ENCODE results near the gene TNPO3.
"Not testable (repeated sequence)": the region's sequence is repeated elsewhere in the genome, so short reads cannot be mapped to it uniquely, and the experiment has no call there.

DNA sequence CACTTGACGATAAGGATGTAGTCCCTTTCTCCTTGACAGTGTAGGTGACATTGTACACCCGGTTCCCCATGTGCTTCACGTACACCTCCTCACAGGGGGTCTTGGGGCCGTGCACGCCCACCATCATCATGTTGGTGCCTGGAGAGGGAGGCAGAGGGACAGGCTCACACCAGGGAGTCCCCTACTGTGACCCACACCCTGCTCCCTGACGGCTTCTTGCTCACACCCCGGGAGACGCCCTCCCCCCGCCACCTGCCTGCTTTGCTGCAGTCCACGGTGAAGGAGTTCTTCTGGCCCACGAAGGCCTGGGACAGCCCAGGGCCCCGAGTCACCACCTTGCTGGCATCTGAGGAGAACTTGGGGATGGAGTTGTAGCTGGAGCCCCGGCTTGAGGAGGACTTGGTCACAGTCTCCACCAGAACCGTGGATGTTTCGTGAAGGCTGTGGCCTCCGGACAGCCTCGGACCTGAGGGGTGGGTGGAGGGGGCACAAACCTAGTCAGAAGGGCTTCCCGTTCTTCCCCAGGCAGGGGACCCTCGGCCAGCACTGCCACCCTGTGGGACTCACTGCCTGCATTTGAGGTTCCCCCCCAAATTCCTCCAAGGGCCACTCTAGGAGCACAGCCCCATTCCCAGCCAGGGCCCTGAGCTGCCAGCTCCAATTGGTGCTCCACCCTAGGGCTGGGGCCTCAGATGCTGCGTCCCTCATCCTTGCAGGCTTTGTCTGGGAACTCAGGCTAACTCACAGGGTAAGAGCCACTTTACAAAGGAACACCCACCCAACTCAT lies 142.0 kb downstream of the TNPO3 start:
- TF ChIP-seq POLR2A (IDR thresholded peaks at IDR 0.05) = not testable (repeated sequence)
- TF ChIP-seq, protein P1, sequence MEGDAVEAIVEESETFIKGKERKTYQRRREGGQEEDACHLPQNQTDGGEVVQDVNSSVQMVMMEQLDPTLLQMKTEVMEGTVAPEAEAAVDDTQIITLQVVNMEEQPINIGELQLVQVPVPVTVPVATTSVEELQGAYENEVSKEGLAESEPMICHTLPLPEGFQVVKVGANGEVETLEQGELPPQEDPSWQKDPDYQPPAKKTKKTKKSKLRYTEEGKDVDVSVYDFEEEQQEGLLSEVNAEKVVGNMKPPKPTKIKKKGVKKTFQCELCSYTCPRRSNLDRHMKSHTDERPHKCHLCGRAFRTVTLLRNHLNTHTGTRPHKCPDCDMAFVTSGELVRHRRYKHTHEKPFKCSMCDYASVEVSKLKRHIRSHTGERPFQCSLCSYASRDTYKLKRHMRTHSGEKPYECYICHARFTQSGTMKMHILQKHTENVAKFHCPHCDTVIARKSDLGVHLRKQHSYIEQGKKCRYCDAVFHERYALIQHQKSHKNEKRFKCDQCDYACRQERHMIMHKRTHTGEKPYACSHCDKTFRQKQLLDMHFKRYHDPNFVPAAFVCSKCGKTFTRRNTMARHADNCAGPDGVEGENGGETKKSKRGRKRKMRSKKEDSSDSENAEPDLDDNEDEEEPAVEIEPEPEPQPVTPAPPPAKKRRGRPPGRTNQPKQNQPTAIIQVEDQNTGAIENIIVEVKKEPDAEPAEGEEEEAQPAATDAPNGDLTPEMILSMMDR (IDR thresholded peaks at IDR 0.05) = not testable (repeated sequence)

Data from adrenal gland (tissue), 5 donors.